ENCODE data around the gene SFXN2.
"Not testable (repeated sequence)": the region's sequence is repeated elsewhere in the genome, so short reads cannot be mapped to it uniquely, and the experiment has no call there.

SFXN2 gene

DNA sequence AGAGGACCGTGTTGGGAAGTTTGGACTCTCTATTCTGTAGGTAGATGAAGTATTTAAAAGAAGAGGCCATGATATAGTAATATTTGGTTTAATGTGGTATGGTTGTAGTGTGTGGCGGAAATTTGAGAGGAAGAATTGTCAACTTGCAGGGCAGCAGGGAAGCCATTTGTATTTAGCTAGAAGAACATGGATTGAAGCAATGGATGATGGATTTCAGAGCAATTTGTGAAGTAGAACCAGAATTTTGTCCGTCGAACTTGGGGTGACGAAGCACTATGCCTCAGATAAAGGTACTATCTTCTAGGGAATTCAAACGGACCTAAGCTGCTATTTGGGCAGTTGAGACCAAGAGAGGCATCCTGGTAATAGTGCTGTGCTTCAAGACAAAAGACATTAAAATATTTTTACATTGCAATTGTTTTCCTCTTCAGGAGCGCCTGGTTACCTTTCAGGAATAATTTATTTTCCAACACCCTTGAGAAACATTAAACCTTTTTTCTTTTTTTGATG lies 28.7 kb downstream of the SFXN2 start:
- Histone ChIP-seq H3K36me3 (ENCODE audit: control insufficient read depth in 1 of 2, insufficient read depth in 2 of 2, low read length in 2 of 2) (no peaks in the 10 kb centered on the region), H3K27ac (ENCODE audit: low read length) (no peak overlapping the region), H3K27me3 (ENCODE audit: low read depth, low read length) (no peaks in the 10 kb centered on the region), H3K4me3 (ENCODE audit: low read depth in 1 of 2, low read length in 2 of 2) (peak overlapping the region; percentile 98 to 99), H3K9me3 (ENCODE audit: control insufficient read depth in 1 of 2, low read length in 2 of 2) (no peaks in the 10 kb centered on the region), H3K4me1 (ENCODE audit: control insufficient read depth in 1 of 2, insufficient read depth in 2 of 2, low read length in 2 of 2) (peaks cover 14 to 18% of the 10 kb centered on the region in 2 donors)

DNA sequence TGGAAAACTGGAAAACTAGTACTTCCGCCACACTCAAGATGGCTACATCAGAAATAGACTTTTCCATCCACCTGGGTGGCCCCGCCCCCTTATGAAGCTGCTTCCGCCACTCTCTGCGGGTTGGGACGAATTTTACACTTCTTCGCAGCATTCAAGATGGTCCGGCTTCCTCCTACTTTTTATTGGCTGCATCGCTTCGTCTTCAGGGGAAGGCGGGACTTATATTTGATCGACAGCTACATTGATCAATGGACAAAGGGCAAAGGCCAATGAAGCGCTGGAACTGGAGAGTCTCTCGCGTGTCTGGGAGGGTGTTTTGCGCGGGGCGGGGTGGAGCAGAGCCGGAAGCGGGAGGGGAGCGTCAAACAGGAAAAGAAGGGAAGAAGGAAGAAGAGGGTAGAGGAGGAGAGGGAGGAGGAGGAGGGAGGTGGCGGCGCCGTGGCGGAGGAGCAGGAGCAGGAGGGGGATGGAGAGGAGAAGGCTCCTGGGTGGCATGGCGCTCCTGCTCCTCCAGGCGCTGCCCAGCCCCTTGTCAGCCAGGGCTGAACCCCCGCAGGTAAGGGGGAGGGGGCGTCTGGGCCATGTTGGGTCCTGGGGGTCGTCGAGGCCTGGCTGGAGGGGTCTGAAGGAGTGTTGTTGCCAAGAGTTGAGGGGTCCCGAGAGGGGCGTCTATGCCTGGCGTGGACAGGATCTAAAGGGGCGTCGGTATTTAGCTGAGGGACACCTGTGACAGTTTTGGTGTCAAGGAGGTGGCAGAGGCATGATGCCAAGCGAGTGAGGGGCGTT lies 29.3 kb downstream of the SFXN2 start, which contains the start of gene WBP1L:
WBP1L (plus strand) TSS at position 361 of the 786 bp plus-strand sequence; CDS start at position 467, 106 bp downstream.
- Histone ChIP-seq H3K27ac (ENCODE audit: low read length) (peak within 1 kb of the TSS; percentile 96), H3K4me1 (ENCODE audit: control insufficient read depth in 1 of 2, insufficient read depth in 2 of 2, low read length in 2 of 2) (peaks cover 14 to 18% of the 10 kb centered on the region in 2 donors), H3K27me3 (ENCODE audit: low read depth, low read length) (no peaks in the 10 kb centered on the region), H3K9me3 (ENCODE audit: control insufficient read depth in 1 of 2, low read length in 2 of 2) (no peaks in the 10 kb centered on the region), H3K4me3 (ENCODE audit: low read depth in 1 of 2, low read length in 2 of 2) (peak within 1 kb of the TSS; percentile 98 to 99), H3K36me3 (ENCODE audit: control insufficient read depth in 1 of 2, insufficient read depth in 2 of 2, low read length in 2 of 2) (no peaks in the 10 kb centered on the region)

DNA sequence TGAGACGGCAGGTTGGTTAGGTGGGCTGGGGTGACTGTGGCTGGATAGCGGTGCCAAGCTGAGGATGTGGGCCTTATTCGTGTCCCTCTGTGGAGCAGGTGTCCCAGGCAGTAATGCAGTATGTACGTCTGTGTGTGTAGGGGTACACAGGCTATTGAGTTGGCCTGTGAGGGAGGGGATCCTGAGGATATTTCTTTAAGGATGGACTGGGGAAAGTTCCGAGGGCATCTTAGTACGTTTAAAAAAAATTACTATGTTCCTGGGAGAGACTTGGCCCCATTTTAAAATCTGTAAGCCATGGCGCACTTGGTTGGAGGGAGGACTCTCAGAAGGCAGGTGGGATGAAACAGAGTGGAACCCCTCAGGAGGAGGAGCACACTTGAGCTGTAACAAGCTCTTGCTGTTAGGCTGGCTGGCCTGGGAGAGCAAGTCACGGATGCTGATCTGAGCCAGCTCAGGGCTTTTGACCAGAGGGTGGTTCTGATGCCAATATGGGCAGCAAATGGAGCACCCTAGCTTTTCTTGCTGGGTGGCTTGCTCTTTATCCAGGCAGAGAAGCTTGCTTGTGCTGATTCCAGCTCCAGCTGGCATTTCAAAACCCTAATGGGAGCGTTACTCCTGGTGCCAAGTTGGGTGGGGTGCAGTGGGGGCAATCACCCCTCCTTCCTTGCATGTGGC lies 30.1 kb downstream of the SFXN2 start:
- no peaks in the 10 kb centered on the region for H3K9me3 ChIP-seq (ENCODE audit: control insufficient read depth in 1 of 2, low read length in 2 of 2)
- H3K27me3 ChIP-seq (ENCODE audit: low read depth, low read length): no peaks in the 10 kb centered on the region
- H3K4me3 ChIP-seq (ENCODE audit: low read depth in 1 of 2, low read length in 2 of 2): peak overlapping the region; percentile 98 to 99
- H3K4me1 ChIP-seq (ENCODE audit: control insufficient read depth in 1 of 2, insufficient read depth in 2 of 2, low read length in 2 of 2): peaks cover 10 to 18% of the 10 kb centered on the region in 2 donors
- H3K36me3 ChIP-seq (ENCODE audit: control insufficient read depth in 1 of 2, insufficient read depth in 2 of 2, low read length in 2 of 2): no peaks in the 10 kb centered on the region
- H3K27ac ChIP-seq (ENCODE audit: low read length): peak overlapping the region; percentile 96

DNA sequence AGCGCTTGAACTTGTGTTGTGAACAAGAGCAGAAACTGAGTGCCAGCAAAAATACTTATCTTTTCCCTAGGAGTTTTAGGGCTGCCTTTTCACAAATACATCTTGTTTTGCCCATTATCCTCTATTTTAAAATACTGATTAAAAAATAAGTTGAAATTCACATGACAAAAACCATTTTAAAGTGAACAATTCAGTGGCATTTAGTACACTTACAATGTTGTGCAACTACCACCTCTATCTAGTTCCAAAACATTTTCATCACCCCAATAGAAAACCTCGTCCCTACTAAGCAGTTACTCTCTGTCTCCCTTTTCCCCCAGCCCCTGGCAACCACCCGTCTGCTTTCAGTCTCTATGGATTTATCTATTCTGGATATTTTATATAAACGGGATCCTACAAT lies 30.7 kb downstream of the SFXN2 start:
- Histone ChIP-seq H3K9me3 (ENCODE audit: control insufficient read depth in 1 of 2, low read length in 2 of 2) (no peaks in the 10 kb centered on the region), H3K27me3 (ENCODE audit: low read depth, low read length) (no peaks in the 10 kb centered on the region), H3K27ac (ENCODE audit: low read length) (peak overlapping the region; percentile 96), H3K4me3 (ENCODE audit: low read depth in 1 of 2, low read length in 2 of 2) (peak overlapping the region; percentile 98 to 99), H3K36me3 (ENCODE audit: control insufficient read depth in 1 of 2, insufficient read depth in 2 of 2, low read length in 2 of 2) (no peaks in the 10 kb centered on the region), H3K4me1 (ENCODE audit: control insufficient read depth in 1 of 2, insufficient read depth in 2 of 2, low read length in 2 of 2) (peaks cover 10 to 18% of the 10 kb centered on the region in 2 donors)

GRCh38 chr10:102752266-102752930 lies 38.0 kb downstream of the SFXN2 start:
- peaks cover 10 to 18% of the 10 kb centered on the region in 2 donors for H3K4me1 ChIP-seq (ENCODE audit: control insufficient read depth in 1 of 2, insufficient read depth in 2 of 2, low read length in 2 of 2)
- H3K27ac ChIP-seq (ENCODE audit: low read length): peak overlapping the region; percentile 88
- no peaks in the 10 kb centered on the region for H3K9me3 ChIP-seq (ENCODE audit: control insufficient read depth in 1 of 2, low read length in 2 of 2)
- peaks cover 0 to 4% of the 10 kb centered on the region in 2 donors for H3K36me3 ChIP-seq (ENCODE audit: control insufficient read depth in 1 of 2, insufficient read depth in 2 of 2, low read length in 2 of 2)
- H3K27me3 ChIP-seq (ENCODE audit: low read depth, low read length): no peaks in the 10 kb centered on the region
- no peak overlapping the region for H3K4me3 ChIP-seq (ENCODE audit: low read depth in 1 of 2, low read length in 2 of 2)

DNA sequence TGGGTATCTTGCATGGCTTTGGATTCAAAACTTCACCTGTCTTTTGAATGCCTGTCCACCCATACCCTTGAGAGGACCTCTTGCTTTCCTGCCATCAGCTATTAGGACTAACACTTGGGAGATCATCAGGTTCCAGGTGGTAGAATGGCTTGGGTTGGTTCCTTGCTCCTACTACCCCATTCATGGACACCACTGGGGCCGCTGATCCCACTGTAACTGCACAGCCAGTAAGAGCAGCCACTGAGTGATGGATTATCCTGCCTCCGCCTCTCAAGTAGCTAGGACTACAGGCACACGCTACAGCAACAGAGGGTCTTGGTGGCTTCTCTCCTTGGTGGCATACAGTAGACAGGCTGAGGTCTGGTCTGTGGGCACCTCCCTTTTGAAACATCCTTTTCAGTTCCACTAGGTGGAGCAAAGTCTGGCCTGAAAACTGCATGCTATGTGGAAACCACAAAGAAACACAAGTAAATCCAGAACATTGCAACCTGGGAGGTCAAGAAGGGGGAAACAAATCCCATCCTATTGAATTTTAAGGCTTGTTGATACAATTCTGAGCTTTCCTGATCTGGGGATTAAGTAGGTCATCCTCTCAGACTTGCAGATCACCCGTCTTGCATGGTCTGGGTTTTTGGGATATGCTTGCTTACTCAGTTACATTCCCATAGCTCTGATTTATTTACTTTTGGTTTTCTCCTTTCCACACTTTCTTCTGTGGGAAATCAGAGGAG lies 38.7 kb downstream of the SFXN2 start:
- peak overlapping the region; percentile 88 for H3K27ac ChIP-seq (ENCODE audit: low read length)
- H3K4me1 ChIP-seq (ENCODE audit: control insufficient read depth in 1 of 2, insufficient read depth in 2 of 2, low read length in 2 of 2): peaks cover 10 to 18% of the 10 kb centered on the region in 2 donors
- H3K27me3 ChIP-seq (ENCODE audit: low read depth, low read length): no peaks in the 10 kb centered on the region
- no peak overlapping the region for H3K4me3 ChIP-seq (ENCODE audit: low read depth in 1 of 2, low read length in 2 of 2)
- no peaks in the 10 kb centered on the region for H3K9me3 ChIP-seq (ENCODE audit: control insufficient read depth in 1 of 2, low read length in 2 of 2)
- H3K36me3 ChIP-seq (ENCODE audit: control insufficient read depth in 1 of 2, insufficient read depth in 2 of 2, low read length in 2 of 2): peaks cover 0 to 4% of the 10 kb centered on the region in 2 donors

GRCh38 chr10:102753718-102754117 lies 39.3 kb downstream of the SFXN2 start:
- peaks cover 0 to 4% of the 10 kb centered on the region in 2 donors for H3K36me3 ChIP-seq (ENCODE audit: control insufficient read depth in 1 of 2, insufficient read depth in 2 of 2, low read length in 2 of 2)
- H3K27me3 ChIP-seq (ENCODE audit: low read depth, low read length): no peaks in the 10 kb centered on the region
- H3K27ac ChIP-seq (ENCODE audit: low read length): peak overlapping the region; percentile 88
- H3K4me3 ChIP-seq (ENCODE audit: low read depth in 1 of 2, low read length in 2 of 2): no peak overlapping the region
- no peaks in the 10 kb centered on the region for H3K9me3 ChIP-seq (ENCODE audit: control insufficient read depth in 1 of 2, low read length in 2 of 2)
- H3K4me1 ChIP-seq (ENCODE audit: control insufficient read depth in 1 of 2, insufficient read depth in 2 of 2, low read length in 2 of 2): peaks cover 10 to 18% of the 10 kb centered on the region in 2 donors

DNA sequence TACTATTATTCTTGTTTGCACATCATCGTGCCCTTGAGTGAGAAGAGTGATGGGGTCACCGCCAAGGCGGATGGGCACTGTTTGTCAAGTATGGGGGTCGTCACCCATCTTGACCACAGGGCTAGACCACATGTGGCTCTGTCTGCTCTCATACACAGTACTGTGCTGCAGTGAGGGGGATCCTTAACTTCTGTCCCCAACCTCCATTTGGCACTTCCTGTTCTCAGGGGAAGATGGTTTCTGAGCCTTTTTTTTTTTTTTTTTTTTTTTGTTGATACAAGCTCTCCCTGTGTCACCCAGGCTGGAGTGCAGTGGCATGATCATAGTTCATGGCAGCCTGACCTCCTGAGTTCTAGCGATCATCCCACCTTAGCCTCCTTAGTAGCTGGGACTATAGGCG lies 42.9 kb downstream of the SFXN2 start:
- Histone ChIP-seq H3K4me3 (ENCODE audit: low read depth in 1 of 2, low read length in 2 of 2) (no peak overlapping the region), H3K4me1 (ENCODE audit: control insufficient read depth in 1 of 2, insufficient read depth in 2 of 2, low read length in 2 of 2) (peaks cover 10 to 12% of the 10 kb centered on the region in 2 donors), H3K27me3 (ENCODE audit: low read depth, low read length) (no peaks in the 10 kb centered on the region), H3K27ac (ENCODE audit: low read length) (no peak overlapping the region), H3K9me3 (ENCODE audit: control insufficient read depth in 1 of 2, low read length in 2 of 2) (no peaks in the 10 kb centered on the region), H3K36me3 (ENCODE audit: control insufficient read depth in 1 of 2, insufficient read depth in 2 of 2, low read length in 2 of 2) (peaks cover 0 to 4% of the 10 kb centered on the region in 2 donors)

DNA sequence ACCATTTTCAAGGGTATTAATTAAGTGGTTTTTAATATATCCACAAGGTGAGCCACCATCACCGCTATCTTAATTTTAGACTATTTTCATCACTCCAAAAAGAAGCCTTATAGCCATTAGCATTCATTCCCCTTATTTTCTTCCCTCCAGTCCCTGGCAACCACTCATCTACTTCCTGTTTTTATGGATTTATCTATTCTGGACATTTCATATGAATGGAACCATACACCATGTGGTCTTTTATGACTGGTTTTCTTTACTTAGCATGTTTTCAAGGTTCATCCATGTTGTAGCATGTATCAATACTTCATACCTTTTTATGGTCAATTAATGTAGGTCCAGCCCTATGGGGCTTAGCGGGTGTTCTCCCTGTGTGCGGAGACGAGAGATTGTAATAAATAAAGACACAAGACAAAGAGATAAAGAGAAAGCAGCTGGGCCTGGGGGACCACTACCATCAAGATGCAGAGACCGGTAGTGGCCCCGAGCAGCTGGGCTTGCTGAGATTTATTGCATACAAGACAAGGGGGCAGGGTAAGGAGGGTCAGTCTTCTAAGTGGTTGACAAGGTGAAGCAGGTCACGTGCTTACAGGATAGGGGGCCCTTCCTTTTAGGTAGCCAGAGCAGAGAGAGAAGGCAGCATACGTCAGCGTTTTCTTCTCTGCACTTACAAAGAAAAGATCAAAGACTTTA lies 44.0 kb downstream of the SFXN2 start:
- H3K4me1 ChIP-seq (ENCODE audit: control insufficient read depth in 1 of 2, insufficient read depth in 2 of 2, low read length in 2 of 2): peaks cover 2 to 5% of the 10 kb centered on the region in 2 donors
- no peaks in the 10 kb centered on the region for H3K9me3 ChIP-seq (ENCODE audit: control insufficient read depth in 1 of 2, low read length in 2 of 2)
- peak overlapping the region; percentile 45 for H3K27ac ChIP-seq (ENCODE audit: low read length)
- no peak overlapping the region for H3K4me3 ChIP-seq (ENCODE audit: low read depth in 1 of 2, low read length in 2 of 2)
- H3K27me3 ChIP-seq (ENCODE audit: low read depth, low read length): no peaks in the 10 kb centered on the region
- peaks cover 0 to 4% of the 10 kb centered on the region in 2 donors for H3K36me3 ChIP-seq (ENCODE audit: control insufficient read depth in 1 of 2, insufficient read depth in 2 of 2, low read length in 2 of 2)

DNA sequence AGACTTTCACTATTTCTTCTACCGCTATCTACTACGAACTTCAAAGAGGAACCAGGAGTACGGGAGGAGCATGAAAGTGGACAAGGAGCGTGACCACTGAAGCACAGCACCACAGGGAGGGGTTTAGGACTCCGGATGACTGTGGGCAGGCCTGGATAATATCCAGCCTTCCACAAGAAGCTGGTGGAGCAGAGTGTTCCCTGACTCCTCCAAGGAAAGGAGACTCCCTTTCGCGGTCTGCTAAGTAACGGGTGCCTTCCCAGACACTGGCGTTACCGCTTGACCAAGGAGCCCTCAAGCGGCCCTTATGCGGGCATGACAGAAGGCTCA lies 44.5 kb downstream of the SFXN2 start:
- not testable (repeated sequence) for H3K4me3 ChIP-seq (ENCODE audit: low read depth in 1 of 2, low read length in 2 of 2); H3K9me3 ChIP-seq (ENCODE audit: control insufficient read depth in 1 of 2, low read length in 2 of 2); H3K27me3 ChIP-seq (ENCODE audit: low read depth, low read length); H3K4me1 ChIP-seq (ENCODE audit: control insufficient read depth in 1 of 2, insufficient read depth in 2 of 2, low read length in 2 of 2); H3K36me3 ChIP-seq (ENCODE audit: control insufficient read depth in 1 of 2, insufficient read depth in 2 of 2, low read length in 2 of 2)
- peak overlapping the region; percentile 45 for H3K27ac ChIP-seq (ENCODE audit: low read length)
